Measurements from ENCODE around the gene PEMT.

PEMT gene

GRCh38 chr17:17523001-17523730 lies 68.3 kb downstream of the PEMT start:
- no peak for DNase-seq (ENCODE audit: low read depth, low spot score)
- no peak for TF ChIP-seq FOXP2 (optimal IDR thresholded peaks at IDR 0.05; ENCODE audit: control extremely low read depth, extremely low read length, insufficient read depth)
- no peak for TF ChIP-seq EZH2 (IDR thresholded peaks at IDR 0.05)
- TF ChIP-seq POLR2AphosphoS5 (IDR thresholded peaks at IDR 0.05; ENCODE audit: borderline replicate concordance, low read depth, low read length) = no peak

DNA sequence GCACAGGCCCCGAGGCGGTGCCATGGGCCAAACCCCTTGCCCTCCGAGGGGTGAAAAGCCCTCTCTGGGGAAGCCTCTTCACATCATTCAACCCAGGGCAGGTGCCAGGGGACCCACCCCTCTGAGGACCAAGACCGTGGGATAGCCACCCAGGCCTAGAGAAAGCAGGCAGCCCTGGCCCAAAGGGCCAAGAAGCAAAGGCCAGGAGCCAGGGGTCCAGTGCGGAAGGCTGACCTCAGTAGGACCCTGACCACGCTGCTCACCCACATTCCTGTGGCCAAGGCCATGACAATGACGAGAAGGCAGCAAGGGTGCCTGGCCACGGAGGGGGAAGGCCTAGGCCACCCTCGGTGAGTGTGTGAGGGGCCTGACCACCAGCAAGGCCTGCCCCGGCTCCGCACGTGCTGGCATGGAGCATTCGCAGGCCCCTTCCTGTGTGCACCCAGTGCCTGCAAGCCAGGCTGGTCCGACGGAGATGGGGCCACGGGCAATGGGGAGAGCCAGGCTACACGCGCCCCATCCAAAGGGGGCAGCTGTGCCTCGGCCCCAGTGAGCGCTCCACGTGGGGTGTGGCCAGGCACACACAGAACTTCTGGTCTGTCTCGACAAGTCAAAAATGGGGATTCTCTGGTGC lies 70.8 kb downstream of the PEMT start:
- Histone ChIP-seq H3K4me3 (no peak overlapping the region), H3K9me3 (ENCODE audit: low read depth, low read length) (no peaks in the 10 kb centered on the region), H3K27ac (no peak overlapping the region), H3K9ac (ENCODE audit: insufficient read length) (no peak overlapping the region), H3K36me3 (ENCODE audit: insufficient read depth, low read length) (no peaks in the 10 kb centered on the region)
- TF ChIP-seq EZH2 (IDR thresholded peaks at IDR 0.05) (no peak), POLR2AphosphoS5 (IDR thresholded peaks at IDR 0.05; ENCODE audit: borderline replicate concordance, low read depth, low read length) (no peak), FOXP2 (optimal IDR thresholded peaks at IDR 0.05; ENCODE audit: control extremely low read depth, extremely low read length, insufficient read depth) (no peak)
- DNase-seq (ENCODE audit: low read depth, low spot score) = no peak

More at GRCh38 chr17:17523001-17523730, 68.3 kb downstream of the PEMT start:
- no peaks in the 10 kb centered on the region for H3K9me3 ChIP-seq (ENCODE audit: low read depth, low read length)
- H3K27ac ChIP-seq = peak overlapping the region; percentile 14; the same call in 1 of the 2 replicates
- no peaks in the 10 kb centered on the region for H3K36me3 ChIP-seq (ENCODE audit: insufficient read depth, low read length)
- H3K9ac ChIP-seq (ENCODE audit: insufficient read length) = no peak overlapping the region
- peak overlapping the region; percentile 34 for H3K4me3 ChIP-seq

GRCh38 chr17:17519886-17520285 lies 71.6 kb downstream of the PEMT start:
- no peak overlapping the region for H3K27ac ChIP-seq

GRCh38 chr17:17518951-17519350 lies 72.6 kb downstream of the PEMT start:
- no peak overlapping the region for H3K9ac ChIP-seq (ENCODE audit: insufficient read length)
- H3K4me3 ChIP-seq = no peak overlapping the region
- no peaks in the 10 kb centered on the region for H3K9me3 ChIP-seq (ENCODE audit: low read depth, low read length)
- TF ChIP-seq FOXP2 (optimal IDR thresholded peaks at IDR 0.05; ENCODE audit: control extremely low read depth, extremely low read length, insufficient read depth) (no peak), EZH2 (IDR thresholded peaks at IDR 0.05) (no peak), POLR2AphosphoS5 (IDR thresholded peaks at IDR 0.05; ENCODE audit: borderline replicate concordance, low read depth, low read length) (no peak)
- no peak for DNase-seq (ENCODE audit: low read depth, low spot score)
- H3K36me3 ChIP-seq (ENCODE audit: insufficient read depth, low read length) = no peaks in the 10 kb centered on the region
- no peak overlapping the region for H3K27ac ChIP-seq

More at GRCh38 chr17:17519886-17520285, 71.6 kb downstream of the PEMT start:
- no peak for DNase-seq (ENCODE audit: low read depth, low spot score)
- no peak overlapping the region for H3K9ac ChIP-seq (ENCODE audit: insufficient read length)
- no peaks in the 10 kb centered on the region for H3K36me3 ChIP-seq (ENCODE audit: insufficient read depth, low read length)
- TF ChIP-seq FOXP2 (optimal IDR thresholded peaks at IDR 0.05; ENCODE audit: control extremely low read depth, extremely low read length, insufficient read depth) = no peak
- no peak for TF ChIP-seq EZH2 (IDR thresholded peaks at IDR 0.05)
- TF ChIP-seq POLR2AphosphoS5 (IDR thresholded peaks at IDR 0.05; ENCODE audit: borderline replicate concordance, low read depth, low read length) = no peak
- no peak overlapping the region for H3K4me3 ChIP-seq
- H3K9me3 ChIP-seq (ENCODE audit: low read depth, low read length) = no peaks in the 10 kb centered on the region

DNA sequence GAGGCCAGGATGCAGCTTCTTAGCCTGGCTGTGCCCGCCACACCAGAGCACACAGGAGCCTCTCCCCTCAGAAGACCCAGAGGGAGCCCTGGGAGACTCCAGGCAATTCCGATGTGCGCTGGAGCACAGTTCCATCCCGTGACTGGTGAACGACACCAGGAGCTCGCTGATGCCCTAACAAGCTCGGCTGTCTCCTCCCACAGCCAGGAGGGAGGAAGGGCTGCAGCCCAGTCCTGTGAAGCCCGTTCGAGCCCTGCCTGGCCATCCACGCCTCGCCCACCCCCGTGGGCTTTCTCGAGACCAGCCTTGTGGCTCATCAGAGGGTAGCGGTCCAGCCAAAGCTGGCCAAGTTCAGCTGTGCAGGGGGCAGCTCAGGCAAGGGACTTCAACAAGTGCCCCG lies 73.5 kb downstream of the PEMT start:
- no peaks in the 10 kb centered on the region for H3K36me3 ChIP-seq (ENCODE audit: insufficient read depth, low read length)
- no peak overlapping the region for H3K9ac ChIP-seq (ENCODE audit: insufficient read length)
- no peak overlapping the region for H3K4me3 ChIP-seq
- TF ChIP-seq POLR2AphosphoS5 (IDR thresholded peaks at IDR 0.05; ENCODE audit: borderline replicate concordance, low read depth, low read length) (no peak), EZH2 (IDR thresholded peaks at IDR 0.05) (no peak)
- DNase-seq (ENCODE audit: low read depth, low spot score) = no peak
- H3K9me3 ChIP-seq (ENCODE audit: low read depth, low read length) = no peaks in the 10 kb centered on the region
- no peak overlapping the region for H3K27ac ChIP-seq

DNA sequence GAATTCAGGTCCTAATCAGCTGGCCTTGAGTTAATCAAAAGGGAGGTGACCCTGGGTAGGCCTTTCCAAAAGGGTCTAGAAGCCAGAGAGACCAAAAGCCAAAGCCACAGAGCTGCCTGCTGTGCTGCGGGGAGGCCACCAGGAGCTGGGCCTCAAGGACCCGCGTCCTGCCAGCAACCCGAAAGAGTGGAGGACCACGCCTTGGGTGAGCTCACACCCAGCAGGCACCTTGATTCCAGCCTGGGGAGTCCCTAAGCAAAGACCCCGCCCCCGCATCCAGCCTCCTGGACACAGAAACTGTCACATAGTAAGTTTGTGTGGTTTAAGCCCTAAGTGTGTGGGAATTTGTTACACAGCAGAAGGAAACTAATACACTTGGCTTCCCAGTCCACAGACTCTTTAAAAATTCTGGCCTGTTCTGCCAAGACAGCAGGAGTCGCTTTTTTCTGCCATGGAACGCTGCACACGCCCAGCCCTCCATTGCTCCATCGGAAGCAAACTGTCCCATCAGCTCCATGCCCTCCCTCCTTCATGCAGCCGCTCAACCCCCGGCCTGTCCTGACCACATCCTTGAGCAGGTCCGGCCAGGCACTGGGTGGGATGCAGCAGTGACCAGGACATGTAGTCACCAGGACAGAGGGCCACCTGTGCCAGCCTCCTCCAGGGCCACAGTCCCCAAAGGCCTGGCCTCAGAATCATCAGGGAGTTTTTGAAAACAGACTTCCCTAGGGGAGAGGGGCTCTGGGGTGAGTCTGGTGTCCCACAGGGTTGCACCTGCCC lies 74.4 kb downstream of the PEMT start:
- Histone ChIP-seq H3K36me3 (ENCODE audit: insufficient read depth, low read length) (no peaks in the 10 kb centered on the region), H3K27ac (no peak overlapping the region), H3K4me3 (no peak overlapping the region), H3K9ac (ENCODE audit: insufficient read length) (no peak overlapping the region), H3K9me3 (ENCODE audit: low read depth, low read length) (no peaks in the 10 kb centered on the region)
- DNase-seq (ENCODE audit: low read depth, low spot score) = no peak
- no peak for TF ChIP-seq EZH2 (IDR thresholded peaks at IDR 0.05)
- TF ChIP-seq POLR2AphosphoS5 (IDR thresholded peaks at IDR 0.05; ENCODE audit: borderline replicate concordance, low read depth, low read length) = no peak
- TF ChIP-seq FOXP2 (optimal IDR thresholded peaks at IDR 0.05; ENCODE audit: control extremely low read depth, extremely low read length, insufficient read depth) = no peak

- Histone ChIP-seq H3K27ac (no peak overlapping the region), H3K4me3 (no peak overlapping the region), H3K36me3 (ENCODE audit: insufficient read depth, low read length) (no peaks in the 10 kb centered on the region), H3K9me3 (ENCODE audit: low read depth, low read length) (no peaks in the 10 kb centered on the region), H3K9ac (ENCODE audit: insufficient read length) (no peak overlapping the region)
- no peak for DNase-seq (ENCODE audit: low read depth, low spot score)
- TF ChIP-seq EZH2 (IDR thresholded peaks at IDR 0.05) (no peak), FOXP2 (optimal IDR thresholded peaks at IDR 0.05; ENCODE audit: control extremely low read depth, extremely low read length, insufficient read depth) (no peak), POLR2AphosphoS5 (IDR thresholded peaks at IDR 0.05; ENCODE audit: borderline replicate concordance, low read depth, low read length) (no peak)
Measured at GRCh38 chr17:17515934-17516930, 75.3 kb downstream of the PEMT start.

All from SK-N-MC (cell line).